HepG2 (cell line): ENCODE measurements around the gene LAMC1. TPM values are rescaled to one million over a fixed set of nuclear protein-coding genes. Genes with fewer than 3 reads are reported as not detected.

Experiments
- ATAC-seq: fragments of 200-7000 bp; cut with Tn5 transposase; 3 replicates; pipeline ENCODE4 v1.9.1; 2020; ENCODE audit warnings: mild to moderate bottlenecking, moderate library complexity
- BruUV-seq: library from RNA; stranded (reverse); fragments of 400-500 nt; replicated peaks from 2 replicates; lab custom pipeline; 2021; lab: Mats Ljungman, UMichigan
- CTCF ChIA-PET: fragments of 300-600 bp; formaldehyde crosslinking; extraction: SDS; loops from one replicate; lab custom pipeline; 2021; ENCODE audit warnings: low total read pairs, inconsistent platforms, low intra/inter-chr PET ratio; lab: Yijun Ruan, JAX
- POLR2A ChIA-PET: fragments of 350-600 bp; sonication (Branson Sonifier 250); formaldehyde crosslinking; loops from one replicate; lab custom pipeline; 2020; ENCODE audit warnings: antibody characterized with exemption, inconsistent platforms; lab: Yijun Ruan, JAX
- DNase-seq: peaks from one replicate; pipeline ENCODE4 v3.0.0-alpha.2; 2015; ENCODE audit warnings: low spot score
- FAIRE-seq: peaks from 3 replicates; lab custom pipeline; 2011; peaks lifted over from hg19 to GRCh38; lab: Jason Lieb, UNC
- H2AFZ ChIP-seq: one replicate; pipeline ENCODE4 v1.6.1; 2011; ENCODE audit warnings: low read length, inconsistent platforms
- H3K27ac ChIP-seq: fragments of 300-600 bp; 3 replicates; pipeline ENCODE4 v1.8.0; 2011; ENCODE audit warnings: mixed run types, mild to moderate bottlenecking, mixed read lengths, low read length, inconsistent platforms; ENCODE audit not compliant: insufficient read depth; ENCODE audit errors: extremely low read length
- H3K27me3 ChIP-seq, 2 experiments: fragments of 200-600 bp in 1 of 2; 2 replicates in 1 of 2; 3 replicates in 1 of 2; pipeline versions ENCODE4 v1.6.0 to v1.8.0; 2011; ENCODE audit warnings: low read length in 2 of 2, mild to moderate bottlenecking in 2 of 2, moderate library complexity in 2 of 2, inconsistent platforms in 1 of 2; ENCODE audit not compliant: insufficient read depth in 2 of 2, control insufficient read depth in 1 of 2
- H3K36me3 ChIP-seq, 2 experiments: fragments of 200-600 bp in 1 of 2; replicated peaks in 1 of 2; 2 replicates in 1 of 2; 3 replicates in 1 of 2; pipeline versions ENCODE4 v1.5.1 to v1.8.0; 2011; ENCODE audit warnings: low read length in 2 of 2, inconsistent platforms in 1 of 2; ENCODE audit not compliant: insufficient read depth in 2 of 2, control insufficient read depth in 1 of 2
- H3K4me1 ChIP-seq: 2 replicates; pipeline ENCODE4 v1.5.1; 2012; ENCODE audit warnings: low read length, inconsistent platforms; ENCODE audit not compliant: insufficient read depth
- H3K4me2 ChIP-seq: 2 replicates; pipeline ENCODE4 v1.6.0; 2011; ENCODE audit warnings: low read depth, low read length, inconsistent platforms
- H3K4me3 ChIP-seq, 3 experiments: fragments of 200-600 bp in 1 of 3; sonication (generic), shearing (Covaris generic) in 1 of 3; replicated peaks in 1 of 3; 2 replicates each; pipeline ENCODE4 v1.5.1; 2011 to 2016; ENCODE audit warnings: low read length in 3 of 3, inconsistent platforms in 2 of 3, low read depth in 2 of 3, mild to moderate bottlenecking in 2 of 3, control low read depth in 1 of 3, mixed read lengths in 1 of 3; ENCODE audit not compliant: insufficient read depth in 1 of 3
- H3K79me2 ChIP-seq: one replicate; pipeline ENCODE4 v1.6.1; 2011; ENCODE audit warnings: low read length, inconsistent platforms; ENCODE audit not compliant: insufficient read depth
- H3K9ac ChIP-seq: 2 replicates; pipeline ENCODE4 v1.6.0; 2011; ENCODE audit warnings: mild to moderate bottlenecking, low read depth, low read length, inconsistent platforms; ENCODE audit not compliant: insufficient read depth
- H3K9me3 ChIP-seq: 2 replicates; pipeline ENCODE4 v1.5.1; 2012; ENCODE audit warnings: mild to moderate bottlenecking, low read length
- H4K20me1 ChIP-seq: 2 replicates; pipeline ENCODE4 v1.6.0; 2011; ENCODE audit warnings: inconsistent platforms, mild to moderate bottlenecking, low read length, moderate library complexity; ENCODE audit not compliant: insufficient read depth
- GTF2F1 ChIP-seq: fragments of 150-350 bp; IDR thresholded peaks from 2 replicates; pipeline ENCODE4 v1.6.1; 2014; ENCODE audit warnings: low read length
- MBNL3 ChIP-seq: fragments of 250-450 bp; sonication (Bioruptor Pico); conservative IDR thresholded peaks from 2 replicates; pipeline ENCODE4 v1.8.0; 2022; ENCODE audit warnings: mild to moderate bottlenecking, inconsistent platforms
- MLLT10 ChIP-seq: sonication (generic); formaldehyde crosslinking; IDR thresholded peaks from 2 replicates; pipeline ENCODE4 v1.4.0; 2020; ENCODE audit warnings: missing genetic modification reagents
- NFKB2 ChIP-seq: sonication (generic); formaldehyde crosslinking; IDR thresholded peaks from 2 replicates; pipeline ENCODE4 v1.4.0; 2020; ENCODE audit warnings: missing genetic modification reagents, borderline replicate concordance
- ZIK1 ChIP-seq: sonication (generic); formaldehyde crosslinking; IDR thresholded peaks from 2 replicates; pipeline ENCODE4 v1.5.0; 2020; ENCODE audit warnings: mild to moderate bottlenecking, low read depth, missing genetic modification reagents, borderline replicate concordance
- ZNF10 ChIP-seq: sonication (generic); formaldehyde crosslinking; IDR thresholded peaks from 2 replicates; pipeline ENCODE4 v1.4.0; 2020; ENCODE audit warnings: mild to moderate bottlenecking, low read depth, missing genetic modification reagents, borderline replicate concordance
- ZNF607 ChIP-seq: sonication (generic); formaldehyde crosslinking; IDR thresholded peaks from 2 replicates; pipeline ENCODE4 v1.5.1; 2020; ENCODE audit warnings: missing genetic modification reagents, mild to moderate bottlenecking, borderline replicate concordance
- ZNF850 ChIP-seq: sonication (generic); formaldehyde crosslinking; conservative IDR thresholded peaks from 2 replicates; pipeline ENCODE4 v1.9.0; 2021; ENCODE audit warnings: mild to moderate bottlenecking, missing genetic modification reagents
- WGBS: methylation state at CpG from one replicate; pipeline ENCODE4 v1.1.6; 2017; ENCODE audit warnings: low lambda C conversion rate; 5-methylcytosine and 5-hydroxymethylcytosine counted together
- in situ Hi-C: cut with HindIII; loops from 2 replicates; pipeline ENCODE4 v1.10.0; 2017; ENCODE audit warnings: low pct_unique_long_range_greater_than_20kb; ENCODE audit not compliant: extremely low pct_ligation_motif_present
- intact Hi-C: fragments of 100-400 bp; cut with micrococcal nuclease; formaldehyde crosslinking; loops from one replicate; pipeline ENCODE4 v1.10.0; 2022; ENCODE audit not compliant: unreplicated experiment
- polyA plus RNA-seq, 8 experiments: library from polyadenylated mRNA; depleted of rRNA in 3 of 8; stranded (reverse) in 7 of 8; unstranded in 1 of 8; fragments of >200 nt; fragmentation: Illumina TruSeq in 4 of 8; extraction: Trizol in 4 of 8; gene quantifications; 2 replicates each; pipeline versions ENCODE4 v1.2.1 to v1.2.3, GENCODE V29; 2011 to 2016; ENCODE audit warnings: low read depth in 4 of 8, missing spikeins in 1 of 8, mixed read lengths in 1 of 8; ENCODE audit not compliant: insufficient read depth in 1 of 8
- total RNA-seq, 5 experiments: library from RNA; depleted of rRNA; stranded (reverse); fragments of >200 nt; fragmentation: Illumina TruSeq; extraction: Trizol; gene quantifications; 2 replicates each; pipeline ENCODE4 v1.2.3, GENCODE V29; 2016; ENCODE audit warnings: low read depth in 1 of 5
- TF ChIP-seq, protein P1 (sequence below): sonication (generic); formaldehyde crosslinking; IDR thresholded peaks from 2 replicates; pipeline ENCODE4 v1.4.0; 2020; ENCODE audit warnings: missing genetic modification reagents
- TF ChIP-seq, protein P2 (sequence below): sonication (generic); formaldehyde crosslinking; IDR thresholded peaks from 2 replicates; pipeline ENCODE4 v1.5.0; 2020; ENCODE audit warnings: missing genetic modification reagents, mild to moderate bottlenecking, borderline replicate concordance

LAMC1 gene
- total and polyA plus RNA-seq, 2 of the 13 experiments (the other 11 are each of a cell fraction or from before 2014, with no cell fraction given) = 58.5 to 137 TPM

DNA sequence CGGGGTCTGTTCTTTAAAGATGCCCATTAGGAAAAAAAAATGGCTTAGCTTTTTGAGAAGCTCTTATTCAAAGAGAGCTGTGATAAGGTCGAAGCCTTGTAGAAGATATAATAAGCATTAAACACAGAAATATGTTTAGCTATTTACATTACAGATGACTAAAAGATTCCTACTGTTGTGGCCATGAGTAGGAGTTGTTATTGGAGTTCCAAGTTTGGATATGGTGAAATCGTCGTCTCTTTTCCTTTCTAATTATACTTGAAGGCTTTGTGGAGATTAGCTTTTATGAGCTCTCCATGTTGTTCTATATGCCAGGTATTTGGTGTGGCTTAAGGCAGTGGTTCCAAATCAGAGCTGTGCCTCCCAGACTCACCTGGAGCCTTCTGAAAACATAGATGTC lies 82.9 kb downstream of the LAMC1 start:
- H3K27me3 ChIP-seq = no peaks in the 10 kb centered on the region
- intact Hi-C loops = no loop called here
- no peaks in the 10 kb centered on the region for H3K4me1 ChIP-seq
- H3K4me2 ChIP-seq = no peak overlapping the region
- BruUV-seq = no TSS peak
- H3K9ac ChIP-seq = no peak overlapping the region
- 97% methylated on average over 4 of the region's 4 CpGs for WGBS
- H3K4me3 ChIP-seq = no peak overlapping the region
- TF ChIP-seq GTF2F1 = no peak
- no peaks in the 10 kb centered on the region for H3K9me3 ChIP-seq
- no peaks in the 10 kb centered on the region for H3K79me2 ChIP-seq
- no peak for ATAC-seq
- ChIA-PET CTCF (no interaction called here), POLR2A (no interaction called here)
- no peak for FAIRE-seq
- no peak for DNase-seq
- in situ Hi-C loops = no loop called here
- peaks cover 16 to 53% of the 10 kb centered on the region in 2 experiments for H3K36me3 ChIP-seq
- no peak overlapping the region for H3K27ac ChIP-seq
- no peak overlapping the region for H2AFZ ChIP-seq
- no peaks in the 10 kb centered on the region for H4K20me1 ChIP-seq

- Histone ChIP-seq H4K20me1 (no peaks in the 10 kb centered on the region), H3K9ac (no peak overlapping the region), H2AFZ (no peak overlapping the region), H3K27me3 (no peaks in the 10 kb centered on the region), H3K27ac (no peak overlapping the region), H3K79me2 (no peaks in the 10 kb centered on the region), H3K36me3 (peaks cover 16 to 53% of the 10 kb centered on the region in 2 experiments), H3K4me3 (no peak overlapping the region), H3K4me2 (no peak overlapping the region), H3K4me1 (no peaks in the 10 kb centered on the region), H3K9me3 (no peaks in the 10 kb centered on the region)
- no TSS peak for BruUV-seq
- no peak for ATAC-seq
- POLR2A ChIA-PET = no interaction called here
- no peak for DNase-seq
- FAIRE-seq = no peak
- WGBS = no CpG with 5 or more reads among the region's 2 CpGs
- in situ Hi-C loops = no loop called here
- CTCF ChIA-PET = no interaction called here
- TF ChIP-seq ZNF10 (CRISPR knock-in tag) (no peak), NFKB2 (CRISPR knock-in tag) (no peak), ZIK1 (CRISPR knock-in tag) (no peak), MLLT10 (CRISPR knock-in tag) (no peak), ZNF607 (CRISPR knock-in tag) (no peak), ZNF850 (CRISPR knock-in tag) (no peak), MBNL3 (CRISPR knock-in tag) (no peak)
- TF ChIP-seq, protein P1, sequence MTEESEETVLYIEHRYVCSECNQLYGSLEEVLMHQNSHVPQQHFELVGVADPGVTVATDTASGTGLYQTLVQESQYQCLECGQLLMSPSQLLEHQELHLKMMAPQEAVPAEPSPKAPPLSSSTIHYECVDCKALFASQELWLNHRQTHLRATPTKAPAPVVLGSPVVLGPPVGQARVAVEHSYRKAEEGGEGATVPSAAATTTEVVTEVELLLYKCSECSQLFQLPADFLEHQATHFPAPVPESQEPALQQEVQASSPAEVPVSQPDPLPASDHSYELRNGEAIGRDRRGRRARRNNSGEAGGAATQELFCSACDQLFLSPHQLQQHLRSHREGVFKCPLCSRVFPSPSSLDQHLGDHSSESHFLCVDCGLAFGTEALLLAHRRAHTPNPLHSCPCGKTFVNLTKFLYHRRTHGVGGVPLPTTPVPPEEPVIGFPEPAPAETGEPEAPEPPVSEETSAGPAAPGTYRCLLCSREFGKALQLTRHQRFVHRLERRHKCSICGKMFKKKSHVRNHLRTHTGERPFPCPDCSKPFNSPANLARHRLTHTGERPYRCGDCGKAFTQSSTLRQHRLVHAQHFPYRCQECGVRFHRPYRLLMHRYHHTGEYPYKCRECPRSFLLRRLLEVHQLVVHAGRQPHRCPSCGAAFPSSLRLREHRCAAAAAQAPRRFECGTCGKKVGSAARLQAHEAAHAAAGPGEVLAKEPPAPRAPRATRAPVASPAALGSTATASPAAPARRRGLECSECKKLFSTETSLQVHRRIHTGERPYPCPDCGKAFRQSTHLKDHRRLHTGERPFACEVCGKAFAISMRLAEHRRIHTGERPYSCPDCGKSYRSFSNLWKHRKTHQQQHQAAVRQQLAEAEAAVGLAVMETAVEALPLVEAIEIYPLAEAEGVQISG (CRISPR knock-in tag) = no peak
- TF ChIP-seq, protein P2, sequence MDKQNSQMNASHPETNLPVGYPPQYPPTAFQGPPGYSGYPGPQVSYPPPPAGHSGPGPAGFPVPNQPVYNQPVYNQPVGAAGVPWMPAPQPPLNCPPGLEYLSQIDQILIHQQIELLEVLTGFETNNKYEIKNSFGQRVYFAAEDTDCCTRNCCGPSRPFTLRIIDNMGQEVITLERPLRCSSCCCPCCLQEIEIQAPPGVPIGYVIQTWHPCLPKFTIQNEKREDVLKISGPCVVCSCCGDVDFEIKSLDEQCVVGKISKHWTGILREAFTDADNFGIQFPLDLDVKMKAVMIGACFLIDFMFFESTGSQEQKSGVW (CRISPR knock-in tag) = no peak
- intact Hi-C loops = no loop called here
Measured at GRCh38 chr1:183106746-183107145, 83.5 kb downstream of the LAMC1 start.
